Endodermal cell (in vitro differentiated cells): ENCODE measurements around the gene ZNF224. TPM values are rescaled to one million over a fixed set of nuclear protein-coding genes. Genes with fewer than 3 reads are reported as not detected.

Source experiments
- DNase-seq: peaks from one replicate; pipeline ENCODE4 v3.0.0-alpha.2; 2017
- H3K27ac ChIP-seq: 2 replicates; pipeline ENCODE4 v1.5.1; 2013; ENCODE audit warnings: mild to moderate bottlenecking, low read depth, low read length, moderate library complexity
- H3K27me3 ChIP-seq: 2 replicates; pipeline ENCODE4 v1.6.1; 2013; ENCODE audit warnings: mild to moderate bottlenecking, low read length, moderate library complexity; ENCODE audit not compliant: insufficient read depth, control insufficient read depth, poor library complexity, severe bottlenecking
- H3K36me3 ChIP-seq: 2 replicates; pipeline ENCODE4 v1.7.0; 2013; ENCODE audit warnings: mild to moderate bottlenecking, low read length, moderate library complexity; ENCODE audit not compliant: control insufficient read depth, insufficient read depth
- H3K4me1 ChIP-seq: one replicate; pipeline ENCODE4 v1.7.0; 2013; ENCODE audit warnings: low read length; ENCODE audit not compliant: control insufficient read depth, insufficient read depth
- H3K4me3 ChIP-seq: 2 replicates; pipeline ENCODE4 v1.5.1; 2013; ENCODE audit warnings: mild to moderate bottlenecking, low read length, moderate library complexity
- H3K9ac ChIP-seq: 2 replicates; pipeline ENCODE4 v1.6.1; 2013; ENCODE audit warnings: mild to moderate bottlenecking, low read length, moderate library complexity; ENCODE audit not compliant: poor library complexity, severe bottlenecking; ENCODE audit errors: extremely low read depth
- H3K9me3 ChIP-seq: 2 replicates; pipeline ENCODE4 v1.6.1; 2013; ENCODE audit warnings: mild to moderate bottlenecking, low read length, moderate library complexity; ENCODE audit not compliant: control insufficient read depth
- H3K27ac Mint-ChIP-seq: 2 replicates; pipeline ENCODE4 v1.8.0; 2020; ENCODE audit warnings: mixed read lengths
- H3K27me3 Mint-ChIP-seq: 2 replicates; pipeline ENCODE4 v1.8.0; 2021; ENCODE audit warnings: mild to moderate bottlenecking, mixed read lengths; ENCODE audit not compliant: insufficient read depth
- H3K36me3 Mint-ChIP-seq: 2 replicates; pipeline ENCODE4 v1.8.0; 2020; ENCODE audit warnings: low read depth, mixed read lengths
- H3K4me1 Mint-ChIP-seq: 2 replicates; pipeline ENCODE4 v1.8.0; 2020; ENCODE audit warnings: mixed read lengths
- H3K4me3 Mint-ChIP-seq: 2 replicates; pipeline ENCODE4 v1.8.0; 2020; ENCODE audit warnings: mild to moderate bottlenecking, moderate library complexity, mixed read lengths
- H3K9me3 Mint-ChIP-seq: 2 replicates; pipeline ENCODE4 v1.8.0; 2020; ENCODE audit warnings: mild to moderate bottlenecking, mixed read lengths
- WGBS, 2 experiments: methylation state at CpG; one replicate each; pipeline versions ENCODE4 v1.1.5 to v1.1.7; 2013; ENCODE audit warnings: missing lambda C conversion rate in 2 of 2, mixed read lengths in 1 of 2; ENCODE audit not compliant: insufficient coverage in 1 of 2, insufficient read length in 1 of 2; 5-methylcytosine and 5-hydroxymethylcytosine counted together
- long read RNA-seq, 4 experiments: library from polyadenylated mRNA in 2 of 4; library from RNA in 1 of 4; library from capped mRNA in 1 of 4; stranded (forward) in 3 of 4; unstranded in 1 of 4; transcript quantifications; one replicate each; pipeline ENCODE4 v2.0.0, GENCODE V29; 2020 to 2021; ENCODE audit warnings: inconsistent platforms in 1 of 4
- polyA plus RNA-seq, 2 experiments: library from polyadenylated mRNA; stranded (reverse); fragments of 50-300 nt; gene quantifications; one replicate each; pipeline ENCODE4 v1.2.3, GENCODE V29; 2013
- total RNA-seq, 2 donors: library from RNA; stranded (reverse); fragmentation: NEBNext Ultra II Directional in 1 of 2; extraction: Animal tissue kit (Norgen Biotek cat#: 25700) in 1 of 2; gene quantifications; 2 replicates in 1 of 2; 3 replicates in 1 of 2; pipeline ENCODE4 v1.2.1, GENCODE V29; 2021
- TF ChIP-seq, protein P1 (sequence below): fragments of 200-600 bp; sonication (generic); conservative IDR thresholded peaks from 2 replicates; pipeline ENCODE4 v1.5.0; 2021; ENCODE audit warnings: antibody characterized with exemption, mild to moderate bottlenecking

ZNF224 gene
- total RNA-seq = 10 to 100 TPM; 19.7 to 22.1 TPM
- 19.9 TPM for polyA plus RNA-seq (2013, experiment 1 of 2)
- 16.2 TPM for polyA plus RNA-seq (2013, experiment 2 of 2)
- long read RNA-seq, experiment 1, partial matches to known transcripts = 0 of 3 reads
- long read RNA-seq, experiment 1, other reads (novel, unspliced or antisense) = 2 of 3 reads
- long read RNA-seq, experiment 2, transcript ZNF224-201 (6 exons, 3,980 nt) = major isoform, 10 of 26 reads
- long read RNA-seq, experiment 2, partial matches to known transcripts = 4 of 26 reads
- long read RNA-seq, experiment 2, other reads (novel, unspliced or antisense) = 8 of 26 reads
- long read RNA-seq, experiment 3, transcript ZNF224-201 (6 exons, 3,980 nt) = major isoform, 22 of 67 reads
- long read RNA-seq, experiment 3, transcript ZNF224-203 (1 exons, 1,552 nt) = minor isoform, 6 of 67 reads
- long read RNA-seq, experiment 3, partial matches to known transcripts = 10 of 67 reads
- long read RNA-seq, experiment 3, other reads (novel, unspliced or antisense) = 27 of 67 reads
- long read RNA-seq, experiment 4, transcript ZNF224-203 (1 exons, 1,552 nt) = major isoform, 8 of 12 reads
- long read RNA-seq, experiment 4, partial matches to known transcripts = 0 of 12 reads
- long read RNA-seq, experiment 4, other reads (novel, unspliced or antisense) = 2 of 12 reads

DNA sequence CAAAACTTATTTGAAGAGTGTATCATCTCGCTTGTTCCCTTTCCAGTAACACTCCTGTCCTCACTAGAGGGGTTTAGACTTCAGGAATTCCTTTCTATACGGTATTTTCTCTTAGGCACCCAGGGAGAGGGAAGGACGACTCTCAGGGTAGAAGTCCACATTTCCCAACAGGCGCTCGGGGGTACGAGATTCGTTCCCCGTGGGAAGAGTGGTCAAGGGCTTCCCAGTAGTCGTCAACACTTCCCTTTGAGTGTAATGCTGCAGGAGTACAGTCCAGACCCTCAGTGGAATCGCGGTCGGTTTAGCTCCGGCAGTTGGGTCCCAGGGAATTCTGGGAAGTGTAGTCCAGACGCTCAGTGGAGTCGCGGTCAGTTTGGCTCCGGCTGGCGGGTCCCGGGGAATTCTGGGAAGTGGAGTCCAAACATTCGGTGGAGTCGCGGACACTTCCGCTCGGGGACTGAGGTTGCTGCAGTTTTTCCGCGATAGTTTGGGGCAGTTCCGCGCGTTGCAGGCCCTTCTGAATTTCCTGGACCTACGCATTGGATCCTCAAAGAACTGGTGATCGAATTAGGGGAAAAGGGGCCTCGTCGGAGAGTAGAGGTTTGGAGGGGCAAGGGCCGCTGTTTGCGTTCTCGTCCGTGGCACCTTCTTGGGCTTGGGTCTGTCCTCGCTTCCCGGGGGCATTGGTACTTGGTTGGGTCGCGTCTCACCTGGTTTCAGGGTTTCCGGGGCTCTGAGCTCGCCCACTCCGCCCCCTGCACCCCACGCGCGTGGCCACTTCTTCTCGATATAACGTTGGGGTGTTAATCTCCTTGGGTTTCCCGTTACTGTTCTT is at the start of gene ZNF224:
TSS of gene ZNF224 (plus strand) at position 431 of the 835 bp plus-strand sequence. CDS start 3,513 bp downstream, outside the sequence.
- Mint-ChIP-seq H3K4me1 (peaks cover 5% of the 10 kb centered on the region), H3K9me3 (no peaks in the 10 kb centered on the region), H3K36me3 (peaks cover 20% of the 10 kb centered on the region), H3K27ac (peak within 1 kb of the TSS; percentile 91), H3K4me3 (peak within 1 kb of the TSS; percentile 99), H3K27me3 (peaks cover 9% of the 10 kb centered on the region)
- peak within 1 kb of the TSS; percentile 96 for H3K4me3 ChIP-seq
- H3K9me3 ChIP-seq = no peaks in the 10 kb centered on the region
- H3K27ac ChIP-seq = no peak within 1 kb of the TSS
- DNase-seq = peak; percentile 96
- H3K27me3 ChIP-seq = no peaks in the 10 kb centered on the region
- 1% methylated on average over 25 to 50 of the region's 50 CpGs for WGBS, 2 experiments
- H3K36me3 ChIP-seq = peaks cover 22% of the 10 kb centered on the region
- H3K4me1 ChIP-seq = no peaks in the 10 kb centered on the region
- peak within 1 kb of the TSS; percentile 82 for H3K9ac ChIP-seq
- TF ChIP-seq, protein P1, sequence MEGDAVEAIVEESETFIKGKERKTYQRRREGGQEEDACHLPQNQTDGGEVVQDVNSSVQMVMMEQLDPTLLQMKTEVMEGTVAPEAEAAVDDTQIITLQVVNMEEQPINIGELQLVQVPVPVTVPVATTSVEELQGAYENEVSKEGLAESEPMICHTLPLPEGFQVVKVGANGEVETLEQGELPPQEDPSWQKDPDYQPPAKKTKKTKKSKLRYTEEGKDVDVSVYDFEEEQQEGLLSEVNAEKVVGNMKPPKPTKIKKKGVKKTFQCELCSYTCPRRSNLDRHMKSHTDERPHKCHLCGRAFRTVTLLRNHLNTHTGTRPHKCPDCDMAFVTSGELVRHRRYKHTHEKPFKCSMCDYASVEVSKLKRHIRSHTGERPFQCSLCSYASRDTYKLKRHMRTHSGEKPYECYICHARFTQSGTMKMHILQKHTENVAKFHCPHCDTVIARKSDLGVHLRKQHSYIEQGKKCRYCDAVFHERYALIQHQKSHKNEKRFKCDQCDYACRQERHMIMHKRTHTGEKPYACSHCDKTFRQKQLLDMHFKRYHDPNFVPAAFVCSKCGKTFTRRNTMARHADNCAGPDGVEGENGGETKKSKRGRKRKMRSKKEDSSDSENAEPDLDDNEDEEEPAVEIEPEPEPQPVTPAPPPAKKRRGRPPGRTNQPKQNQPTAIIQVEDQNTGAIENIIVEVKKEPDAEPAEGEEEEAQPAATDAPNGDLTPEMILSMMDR = no peak

DNA sequence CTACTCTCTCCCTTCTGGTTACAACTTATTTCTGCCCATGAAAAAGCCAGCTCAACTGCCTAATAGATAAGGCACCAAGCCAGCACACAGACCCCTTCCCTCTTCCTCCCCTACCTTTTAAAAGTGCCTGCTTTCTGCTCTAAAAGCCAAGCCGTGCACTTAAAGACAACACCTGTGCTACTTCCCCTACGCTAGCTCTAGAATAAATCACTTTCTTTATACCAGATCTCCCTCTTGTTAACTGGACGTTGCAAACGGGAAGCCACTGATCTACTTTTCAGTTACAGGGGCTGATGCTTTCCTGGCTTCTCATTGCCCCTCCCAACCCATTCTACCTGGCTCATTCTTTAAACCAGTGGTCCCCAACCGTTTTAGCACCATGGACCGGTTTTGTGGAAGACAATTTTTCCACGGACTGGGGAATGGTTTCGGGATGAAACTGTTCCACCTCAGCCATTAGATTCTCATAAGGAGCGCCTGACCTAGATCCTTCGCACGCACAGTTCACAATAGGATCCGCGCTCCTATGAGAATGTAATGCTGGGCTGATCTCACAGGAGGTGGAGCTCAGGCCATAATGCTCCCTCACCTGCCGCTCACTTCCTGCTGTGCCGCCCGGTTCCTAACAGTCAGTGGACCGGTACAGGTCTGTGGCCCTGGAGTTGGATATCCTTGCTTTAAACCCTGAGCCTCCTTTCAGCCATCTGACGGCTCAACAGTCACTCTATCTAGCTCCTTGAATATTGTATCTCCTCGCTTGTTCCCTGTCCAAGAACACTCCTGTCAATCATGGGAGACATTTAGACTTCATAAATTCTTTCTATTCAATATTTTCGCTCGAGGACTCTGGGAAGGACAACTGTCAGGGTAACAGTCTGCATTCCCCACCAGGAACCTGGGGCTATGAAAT is 43.2 kb upstream of the ZNF224 start:
- Histone ChIP-seq H3K4me3 (peak overlapping the region; percentile 95), H3K36me3 (peaks cover 6% of the 10 kb centered on the region), H3K9me3 (no peaks in the 10 kb centered on the region), H3K9ac (no peak overlapping the region), H3K27ac (no peak overlapping the region), H3K4me1 (no peaks in the 10 kb centered on the region), H3K27me3 (peaks cover 24% of the 10 kb centered on the region)
- Mint-ChIP-seq H3K4me1 (peaks cover 12% of the 10 kb centered on the region), H3K27ac (peak overlapping the region; percentile 69), H3K36me3 (peaks cover 20% of the 10 kb centered on the region), H3K4me3 (peak overlapping the region; percentile 99), H3K9me3 (peaks cover 6% of the 10 kb centered on the region), H3K27me3 (peaks cover 23% of the 10 kb centered on the region)
- TF ChIP-seq, protein P1 = no peak
- DNase-seq = no peak
- 90% methylated on average over 20 to 21 of the region's 21 CpGs for WGBS, 2 experiments
